Activated naive CD4-positive, alpha-beta T cell treated with anti-CD3 and anti-CD28 coated beads, Interleukin-2, amount 50 U/mL, for 16 hours (primary cell): ENCODE measurements around the gene CHST3.
"Not testable (repeated sequence)": the region's sequence is repeated elsewhere in the genome, so short reads cannot be mapped to it uniquely, and the experiment has no call there.

Source experiments
- DNase-seq: peaks from one replicate; pipeline ENCODE4 v3.0.0-alpha.2; 2020

CHST3 gene

DNA sequence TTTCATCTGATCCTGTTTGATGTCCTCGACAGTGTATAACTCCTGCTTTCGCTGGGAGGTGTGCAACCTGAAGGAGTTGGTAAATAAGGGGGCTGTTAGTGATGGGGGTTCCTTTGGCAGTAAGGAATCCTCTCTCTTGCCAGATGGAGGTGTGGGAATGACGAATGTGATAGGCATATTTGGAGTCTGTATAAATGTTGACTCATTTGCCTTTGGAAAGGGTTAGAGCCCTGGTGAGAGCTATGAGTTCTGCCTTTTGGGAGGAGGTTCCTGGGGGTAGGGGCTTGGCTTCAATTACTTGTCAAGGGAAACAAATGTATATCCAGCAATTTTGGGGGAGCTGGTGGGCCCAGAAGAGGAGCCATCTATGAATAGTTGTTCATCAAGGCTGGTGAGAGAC is 11.4 kb upstream of the CHST3 start:
- no peak for DNase-seq

DNA sequence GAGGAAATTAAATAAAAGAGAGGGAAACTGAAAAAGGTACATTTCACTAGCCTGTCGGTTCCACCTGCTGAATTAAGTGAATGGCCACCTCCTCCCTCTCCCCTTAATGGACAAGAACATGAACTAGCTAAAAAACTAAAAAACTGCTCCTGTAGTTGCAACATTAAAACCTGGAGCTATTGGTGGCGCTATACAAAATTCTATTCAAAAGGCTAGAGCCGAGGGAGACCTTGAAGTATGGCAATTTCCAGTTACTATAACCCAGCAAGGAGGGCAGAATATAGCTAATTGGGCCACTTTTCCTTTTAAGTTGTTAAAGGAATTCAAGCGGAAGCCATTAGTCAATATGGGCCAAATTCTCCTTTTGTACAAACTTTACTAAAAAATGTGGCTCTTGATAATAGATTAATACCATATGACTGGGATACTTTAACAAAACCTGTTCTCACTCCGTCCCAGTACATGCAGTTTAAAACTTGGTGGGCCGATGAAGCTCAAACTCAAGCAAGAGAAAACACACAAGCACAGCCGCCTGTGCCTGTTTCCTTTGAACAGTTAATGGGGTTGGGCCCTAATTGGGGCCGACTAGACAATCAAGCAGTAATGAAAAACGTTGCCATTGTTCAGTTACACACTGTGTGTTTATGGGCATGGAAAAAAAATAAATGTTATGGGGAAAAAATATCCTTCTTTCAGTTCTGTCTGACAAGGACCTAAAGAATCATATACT is 6.5 kb upstream of the CHST3 start:
- DNase-seq: no peak

DNA sequence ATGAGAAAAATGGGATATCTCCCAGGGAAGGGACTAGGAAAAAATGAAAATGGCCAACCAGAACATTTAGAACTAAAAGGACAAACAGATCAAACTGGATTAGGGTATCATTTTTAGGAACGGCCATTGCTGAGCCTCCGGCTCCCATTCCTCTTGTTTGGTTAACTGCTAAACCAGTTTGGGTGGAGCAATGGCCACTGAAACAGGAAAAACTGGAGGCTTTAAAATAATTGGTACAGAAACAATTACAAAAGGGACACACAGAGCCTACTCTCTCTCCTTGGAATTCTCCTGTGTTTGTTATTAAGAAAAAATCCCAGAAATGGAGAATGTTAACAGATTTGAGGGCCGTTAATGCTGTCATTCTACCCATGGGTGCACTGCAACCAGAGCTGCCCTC is 4.7 kb upstream of the CHST3 start:
- DNase-seq: no peak

DNA sequence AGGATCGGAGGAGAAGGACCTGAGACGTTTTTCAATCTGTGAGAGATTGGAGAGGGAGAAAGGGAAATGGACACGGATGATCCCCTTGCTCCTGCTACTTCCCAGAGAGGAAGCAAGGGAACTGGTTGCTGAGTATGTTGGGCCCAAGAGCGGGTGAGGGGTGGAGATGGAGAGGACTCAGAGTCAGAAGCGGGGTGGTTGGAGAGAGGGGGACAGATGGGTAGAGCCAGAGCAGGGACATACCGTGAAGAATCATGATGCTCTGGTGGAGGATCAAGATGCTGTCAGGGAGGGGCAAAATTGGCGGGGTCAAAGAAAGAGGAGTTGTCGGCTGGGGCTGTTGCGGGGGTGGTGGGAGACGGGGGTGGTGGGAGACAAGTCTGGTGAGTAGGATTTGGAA is 2.4 kb upstream of the CHST3 start:
- no peak for DNase-seq

DNA sequence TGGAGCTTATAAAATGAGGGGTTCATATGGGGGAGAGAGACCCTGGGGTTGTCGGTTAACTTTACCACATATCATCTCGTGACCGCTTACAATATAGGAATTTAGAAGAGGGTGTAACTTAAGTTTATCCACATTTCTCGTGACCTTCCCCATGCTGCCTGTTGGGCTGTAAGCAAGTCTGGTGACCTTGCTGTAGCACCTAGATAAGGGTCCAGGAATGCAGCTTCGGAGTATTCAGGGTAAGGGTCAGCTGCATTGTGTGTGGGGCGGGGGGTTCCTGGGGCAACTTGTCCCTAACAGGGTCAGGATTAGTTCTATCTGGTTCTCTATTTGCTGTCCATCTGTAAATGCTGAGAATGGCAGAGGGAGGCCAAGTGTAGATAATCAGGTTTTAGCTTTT is 1.3 kb upstream of the CHST3 start:
- no peak for DNase-seq

DNA sequence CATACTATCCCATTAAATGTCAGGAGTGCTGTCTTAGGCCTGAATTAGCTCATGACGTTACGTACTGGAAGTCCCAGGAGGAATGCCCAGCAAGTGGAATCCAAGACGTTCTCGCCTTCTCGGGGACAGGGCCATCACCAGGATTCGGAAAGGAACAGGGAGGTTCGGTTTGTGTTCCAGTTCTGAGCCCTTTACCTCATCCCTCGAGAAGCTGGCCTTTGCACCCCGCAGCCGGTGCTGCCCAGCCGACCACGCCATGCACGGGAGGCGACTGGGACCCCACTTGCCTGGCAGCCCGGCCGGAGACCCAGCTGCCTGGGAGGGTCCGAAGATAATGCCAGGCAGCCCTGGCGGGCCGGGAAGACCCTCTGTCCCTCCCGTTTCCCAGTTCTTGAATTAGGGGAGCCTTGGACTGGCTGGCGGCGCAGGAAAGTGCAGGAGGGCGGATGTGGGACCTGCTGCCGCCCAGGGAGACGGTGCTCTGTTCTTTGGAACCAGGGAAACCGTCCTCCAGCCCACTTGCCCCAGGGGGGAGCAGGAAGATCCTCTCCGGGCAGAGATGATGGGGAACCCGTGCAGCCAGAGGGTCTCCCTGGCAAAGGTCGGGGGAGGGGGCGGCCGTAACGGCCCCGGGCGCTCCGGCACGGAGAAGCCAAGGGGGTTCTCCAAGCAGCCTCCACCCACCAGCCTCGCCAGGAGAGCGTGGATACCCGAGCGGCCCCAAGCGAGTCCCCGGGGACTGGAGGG is 671 bp upstream of the CHST3 start:
- no peak for DNase-seq

DNA sequence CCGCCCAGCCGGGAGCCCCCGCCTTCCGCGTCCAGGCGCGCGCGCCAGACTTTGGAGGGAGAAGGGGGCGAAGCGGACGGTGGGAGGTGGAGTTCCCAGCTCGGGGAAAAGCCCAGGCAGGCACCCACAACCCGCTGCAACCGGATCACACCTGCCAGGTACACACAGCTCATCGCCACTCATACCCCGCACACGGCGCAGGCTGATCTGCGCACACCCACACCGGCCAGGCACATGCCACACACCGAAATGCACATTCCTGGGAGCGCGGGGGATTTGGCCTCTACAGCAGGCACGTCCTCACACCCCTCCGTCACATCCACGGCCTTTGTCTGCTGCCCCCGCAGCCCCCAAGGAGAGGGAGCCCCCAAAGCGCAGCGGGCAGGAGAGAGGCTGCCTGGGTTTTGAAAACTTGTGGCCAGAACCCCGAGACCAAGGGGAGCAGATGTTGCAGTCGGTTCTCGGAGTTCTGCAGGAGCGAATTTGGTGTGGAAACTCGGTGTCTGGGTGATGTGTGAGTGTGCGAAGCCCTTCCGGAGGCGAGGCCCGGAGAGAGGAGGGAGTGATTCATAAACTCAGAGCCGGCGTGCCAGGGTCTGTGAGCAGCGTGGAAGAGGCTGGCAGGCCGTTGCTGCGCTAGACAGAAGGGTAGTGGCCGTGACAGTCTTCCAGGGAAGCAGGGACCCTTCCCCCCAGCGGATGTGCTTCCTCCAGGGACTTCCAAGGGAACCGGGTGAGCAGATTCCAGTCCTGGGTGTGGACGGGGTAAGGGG is 734 bp downstream of the CHST3 start:
- DNase-seq: peak; percentile 65

DNA sequence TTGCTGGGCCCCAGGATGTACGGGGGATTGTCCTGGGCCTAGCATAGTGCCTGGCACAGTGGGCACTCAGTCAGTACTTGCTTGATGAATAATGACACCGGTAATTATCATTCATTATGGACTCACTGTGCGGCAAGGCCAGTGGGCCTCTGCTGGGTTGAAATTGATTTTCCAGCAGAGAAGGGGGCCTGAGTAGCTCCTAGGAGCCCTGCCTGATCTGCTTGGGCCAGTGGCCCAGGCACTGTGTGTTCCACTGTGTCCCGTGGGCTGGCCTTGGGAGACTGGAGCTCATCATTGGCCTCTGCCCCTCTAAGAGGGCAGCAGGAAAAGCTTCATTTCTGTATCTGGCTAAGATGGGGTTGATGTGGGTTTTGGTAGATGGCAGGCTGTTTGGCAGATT is 1.4 kb downstream of the CHST3 start:
- DNase-seq: no peak

DNA sequence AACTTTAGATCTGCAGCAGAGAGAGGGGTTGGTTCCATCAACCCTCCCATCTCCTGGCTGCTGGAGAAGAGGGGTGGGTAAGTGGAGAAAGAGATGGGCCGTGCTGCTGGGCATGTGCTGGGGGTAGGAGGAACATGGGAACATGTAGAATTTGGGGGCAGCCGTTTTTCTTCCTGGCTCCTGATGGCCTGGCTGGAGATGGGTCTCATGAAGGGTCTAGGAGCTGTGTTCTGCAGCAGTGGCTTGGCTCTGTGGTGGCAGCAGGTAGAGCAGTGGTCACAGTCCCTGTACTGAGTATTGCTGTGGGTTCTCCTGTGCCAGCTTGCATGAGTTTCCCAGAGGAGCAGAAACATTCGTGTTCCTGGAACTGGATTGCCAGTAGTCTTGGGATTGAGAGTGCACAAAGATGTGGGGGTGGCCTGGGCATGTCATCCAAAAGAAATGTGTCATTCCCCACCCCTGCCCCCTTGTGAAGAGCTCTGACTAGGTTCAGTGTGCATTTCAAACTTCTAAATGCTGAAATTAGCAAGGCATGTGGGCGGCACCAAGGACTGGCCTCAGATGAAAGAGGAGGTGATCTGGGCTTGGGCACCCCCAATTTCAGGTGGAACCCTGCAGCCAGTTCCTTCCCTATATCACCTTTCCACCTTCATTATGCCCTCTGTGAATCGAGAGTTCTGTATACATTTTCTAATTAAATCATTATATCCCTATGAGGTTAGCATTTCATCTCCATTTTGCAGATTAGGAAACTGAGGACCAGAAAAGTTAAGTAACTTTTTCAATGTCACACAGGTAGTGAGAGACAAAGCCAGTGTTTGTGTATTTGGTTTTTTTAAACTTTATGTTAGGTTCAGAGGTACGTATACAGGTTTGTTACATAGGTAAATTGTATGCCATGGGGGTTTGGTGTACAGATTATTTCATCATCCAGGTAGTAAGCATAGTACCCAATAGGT is 2.1 kb downstream of the CHST3 start:
- no peak for DNase-seq

DNA sequence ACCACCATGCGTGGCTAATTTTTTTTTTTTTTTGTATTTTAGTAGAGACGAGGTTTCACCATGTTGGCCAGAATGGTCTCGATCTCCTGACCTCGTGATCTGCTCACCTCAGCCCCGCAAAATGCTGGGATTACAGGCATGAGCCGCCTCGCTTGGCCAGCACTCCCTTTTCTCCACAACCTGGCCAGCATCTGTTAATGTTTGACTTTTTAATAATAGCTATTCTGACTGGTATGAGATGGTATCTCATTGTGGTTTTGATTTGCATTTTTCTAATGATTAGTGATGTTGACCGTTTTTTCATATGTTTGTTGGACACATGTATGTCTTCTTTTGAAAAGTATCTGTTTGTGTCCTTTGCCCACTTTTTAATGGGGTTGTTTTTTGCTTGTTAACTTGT is 3.8 kb downstream of the CHST3 start:
- DNase-seq: not testable (repeated sequence)

DNA sequence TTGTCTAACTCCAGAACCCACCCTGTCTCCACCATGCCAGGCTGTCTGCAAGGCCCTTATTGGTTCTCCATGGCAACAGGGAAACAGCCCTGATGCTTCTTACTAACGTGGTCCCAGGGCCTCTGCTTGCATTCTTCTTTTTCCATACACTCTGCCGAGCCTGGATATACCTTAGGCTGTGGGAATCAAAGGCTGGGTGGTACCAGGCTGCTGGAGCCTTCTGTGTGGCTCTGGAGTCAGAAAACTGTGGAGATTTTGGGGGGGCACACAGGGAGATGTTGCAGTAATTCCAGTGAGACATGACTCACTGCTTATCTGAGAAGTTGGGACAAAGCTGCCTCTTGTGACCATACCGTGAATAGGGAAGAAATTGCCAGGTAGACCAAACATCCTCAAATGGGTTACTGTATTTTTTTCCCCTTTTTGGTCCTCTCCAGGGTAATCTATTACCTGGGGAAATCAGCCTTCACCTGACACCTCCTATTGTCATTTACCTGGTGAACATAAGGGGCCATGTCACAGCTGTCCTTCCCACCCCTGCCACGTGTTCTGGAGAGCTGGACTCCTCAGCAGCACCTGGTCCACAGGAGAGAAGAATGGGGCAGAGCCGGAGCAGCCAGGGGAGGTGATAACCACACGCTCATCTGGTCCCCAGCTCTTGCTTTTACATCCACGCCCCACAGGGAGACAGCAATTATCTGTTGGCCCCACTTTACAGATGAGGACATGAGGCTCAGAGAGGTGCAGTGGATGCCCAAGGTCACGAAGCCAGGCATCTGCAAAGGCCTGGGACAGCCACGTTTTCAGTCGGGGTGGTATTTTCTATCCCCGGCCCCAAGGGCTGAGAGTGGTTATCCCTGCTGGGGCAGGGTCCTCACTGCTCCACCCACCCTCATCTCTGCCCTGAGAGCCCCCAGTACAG is 4.6 kb downstream of the CHST3 start:
- no peak for DNase-seq

DNA sequence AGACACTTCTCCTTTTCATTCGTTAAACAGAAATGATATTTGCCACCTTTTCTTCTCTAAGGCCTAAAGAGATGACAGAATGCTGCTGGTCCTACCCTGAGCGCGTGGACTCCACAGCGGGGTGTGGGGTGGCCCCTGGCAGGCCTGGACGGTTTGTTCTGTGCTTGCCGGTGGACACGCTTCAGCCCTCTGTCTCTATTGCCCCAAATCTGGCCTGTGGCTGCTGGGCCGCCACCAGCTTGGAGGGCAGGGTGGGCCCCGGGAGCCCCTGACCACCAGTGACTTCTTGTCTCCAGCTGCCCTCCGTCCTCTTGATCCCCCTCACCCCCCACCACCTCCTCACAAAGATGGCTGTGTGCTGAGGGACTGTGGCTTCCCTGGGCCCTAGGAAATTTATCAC is 5.7 kb downstream of the CHST3 start:
- DNase-seq: no peak

DNA sequence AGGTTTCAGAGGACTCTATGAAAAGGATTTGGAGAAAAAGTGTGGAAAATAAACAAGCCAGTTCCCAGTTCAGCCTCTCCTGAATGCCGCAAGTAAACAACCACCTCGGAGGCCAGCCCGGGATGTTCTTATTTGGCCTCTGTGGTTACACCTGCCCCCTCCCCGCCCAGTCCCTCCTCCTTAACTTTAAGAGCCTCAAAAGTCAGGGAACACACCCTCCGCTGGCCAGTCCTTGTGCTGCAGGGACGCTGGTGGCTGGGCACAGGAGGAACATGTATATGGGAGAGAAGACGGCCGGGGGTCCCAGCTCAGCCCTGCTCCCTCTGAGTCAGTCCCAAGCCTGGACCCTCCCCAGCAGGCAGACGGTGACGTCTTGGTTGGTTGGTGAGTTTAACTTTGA is 6.1 kb downstream of the CHST3 start:
- DNase-seq: no peak

DNA sequence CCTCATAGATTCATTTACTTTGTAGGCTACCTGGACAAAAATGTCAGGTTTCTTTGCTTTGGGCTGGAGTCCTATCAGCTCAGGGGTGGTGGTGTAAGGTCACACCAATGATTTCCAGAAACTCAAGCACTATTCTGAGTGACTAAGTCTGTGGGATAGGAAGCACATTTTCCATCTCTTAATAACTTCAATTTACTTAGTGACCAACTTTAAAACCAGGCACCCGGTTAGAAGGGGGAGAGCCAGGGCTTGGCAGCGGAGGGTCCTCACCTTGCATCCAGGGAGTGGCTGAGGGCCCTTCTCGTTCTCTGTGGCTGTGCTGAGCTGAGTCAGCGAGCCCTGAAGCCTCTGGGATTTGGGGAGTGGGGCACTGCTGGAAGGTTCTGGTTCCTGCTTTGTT is 6.7 kb downstream of the CHST3 start:
- DNase-seq: no peak

DNA sequence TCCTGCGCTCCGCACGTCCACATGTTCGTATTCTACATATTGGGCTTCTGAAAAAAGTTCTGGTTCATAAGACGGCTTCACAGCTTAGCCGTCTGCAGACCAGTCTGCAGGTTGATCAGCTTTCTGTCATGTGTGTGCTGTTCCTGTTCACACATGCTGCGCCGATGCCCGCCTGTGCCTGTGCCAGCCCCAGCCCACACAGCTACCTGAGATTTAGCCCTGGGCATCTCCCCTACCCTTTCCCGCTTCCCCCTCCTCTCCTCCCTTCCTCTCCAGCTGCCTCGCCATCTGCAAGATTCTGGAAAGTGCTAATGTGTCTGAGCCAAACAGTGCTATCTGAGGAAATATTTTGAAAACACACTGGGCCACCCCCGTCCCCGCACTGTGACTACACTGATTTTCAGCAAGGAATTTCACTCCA is 7.1 kb downstream of the CHST3 start:
- no peak for DNase-seq

DNA sequence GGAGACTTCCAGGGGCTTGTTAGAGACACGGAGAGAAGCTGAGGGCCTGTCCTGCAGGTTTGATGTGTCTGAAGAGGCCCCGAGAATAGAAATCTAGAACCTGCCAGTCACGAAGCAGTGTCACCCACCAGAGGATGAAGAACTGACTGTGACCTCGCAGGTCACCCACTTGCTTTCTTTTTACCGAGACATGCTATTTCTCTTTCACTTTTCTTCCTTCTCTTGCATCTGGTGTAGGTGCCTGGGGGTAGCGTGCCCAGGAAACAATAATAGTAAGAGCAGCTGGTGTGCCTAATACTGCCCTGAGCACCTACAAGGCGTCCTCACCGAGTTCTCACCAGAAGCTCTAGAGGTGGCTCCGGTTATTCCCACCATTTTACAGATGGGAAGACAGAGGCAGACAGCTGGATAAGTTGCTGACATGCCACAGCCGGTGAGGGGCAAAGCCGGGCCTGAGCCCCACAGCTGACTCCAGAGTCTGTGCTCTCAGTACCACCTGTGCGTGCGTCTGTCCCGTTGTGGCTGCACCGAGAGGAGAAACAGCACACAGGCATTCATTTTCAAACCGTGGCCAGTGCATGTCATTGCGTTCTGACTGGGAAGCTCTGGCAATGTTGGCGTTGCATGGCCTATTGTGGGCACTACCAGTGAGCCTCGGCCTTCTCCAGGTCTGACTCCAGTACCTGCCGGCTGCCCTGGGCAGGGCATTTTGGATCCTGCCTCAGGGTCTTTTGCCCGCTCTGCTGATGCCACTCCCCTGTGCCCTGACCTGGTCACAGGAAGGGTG is 7.8 kb downstream of the CHST3 start:
- DNase-seq: no peak

DNA sequence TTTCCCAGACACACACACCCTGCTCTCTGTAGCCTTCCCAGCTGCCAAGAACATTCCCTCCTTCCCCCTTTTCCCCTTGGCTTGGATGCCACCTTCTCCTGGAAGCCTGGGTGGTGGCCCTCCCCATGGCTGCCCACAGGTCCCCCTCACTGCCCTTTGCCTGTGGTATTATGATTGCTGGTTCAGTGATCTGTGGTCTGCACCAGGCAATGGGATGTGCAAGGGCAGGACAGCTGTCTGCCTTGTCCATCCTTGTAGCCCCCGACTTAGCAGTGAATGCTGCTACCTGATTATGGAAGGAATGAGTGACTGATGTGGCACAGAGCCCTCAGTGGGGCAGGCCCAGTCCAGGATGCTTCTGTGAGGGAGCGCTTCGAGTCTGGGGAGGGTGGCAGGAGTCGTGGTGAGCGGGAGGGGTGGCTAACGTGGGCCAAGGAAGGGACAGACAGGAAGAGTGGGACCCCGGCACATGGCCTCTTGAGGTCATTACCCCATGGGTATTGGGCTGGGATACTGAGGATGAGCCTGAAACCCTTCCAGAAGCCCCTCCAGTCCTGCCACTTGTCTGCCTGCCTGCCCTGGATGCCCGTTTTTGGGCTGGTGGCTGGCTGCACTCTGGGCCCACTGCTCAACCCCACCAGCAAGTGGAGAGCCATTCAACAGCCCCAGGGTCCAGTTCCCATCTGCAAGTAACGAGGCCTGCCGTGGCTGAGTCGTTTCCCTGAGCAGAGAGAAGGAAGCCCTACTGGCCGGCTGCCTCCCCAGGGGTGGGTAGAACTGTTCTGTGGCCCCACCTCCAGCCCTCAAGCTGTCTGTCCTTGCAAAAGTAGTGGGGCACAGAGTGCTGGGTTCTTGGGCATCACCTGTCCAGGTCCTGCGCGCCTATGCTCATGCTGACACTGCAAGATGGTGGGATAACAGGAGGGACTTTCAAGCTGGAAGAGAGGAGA is 8.8 kb downstream of the CHST3 start:
- no peak for DNase-seq

DNA sequence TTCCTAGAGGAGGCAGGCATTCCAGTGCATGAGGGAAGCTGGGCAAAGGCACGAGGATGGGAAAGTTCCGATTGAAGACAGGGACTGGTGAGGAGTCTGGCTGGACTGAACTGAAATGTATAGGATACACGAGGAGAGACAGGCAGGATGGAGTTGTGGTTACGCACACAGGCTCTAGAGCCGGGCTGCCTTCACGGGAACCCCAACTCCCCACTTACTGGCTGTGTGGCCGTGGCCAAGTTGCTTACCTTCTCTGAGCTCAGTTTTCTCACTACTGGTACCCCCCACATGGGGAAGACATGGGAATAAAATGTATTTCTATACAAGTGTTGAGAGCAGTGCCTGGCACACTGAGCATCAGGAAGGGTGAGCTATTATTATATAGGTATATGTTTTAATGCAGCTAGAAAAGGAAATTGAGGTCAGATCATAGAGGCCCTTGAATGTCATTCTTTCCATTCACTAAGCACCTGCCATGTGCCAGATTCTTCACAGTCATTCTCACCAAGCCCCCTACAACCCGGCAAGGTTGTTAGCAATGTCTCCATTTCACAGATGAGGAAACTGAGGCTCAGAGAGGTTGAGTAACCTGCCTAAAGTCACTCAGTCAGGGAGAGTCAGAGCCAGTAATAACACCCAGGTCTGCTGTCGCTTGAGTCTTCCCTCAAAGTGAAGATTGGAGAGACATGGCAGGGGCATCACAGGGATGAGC is 9.7 kb downstream of the CHST3 start:
- DNase-seq: no peak

DNA sequence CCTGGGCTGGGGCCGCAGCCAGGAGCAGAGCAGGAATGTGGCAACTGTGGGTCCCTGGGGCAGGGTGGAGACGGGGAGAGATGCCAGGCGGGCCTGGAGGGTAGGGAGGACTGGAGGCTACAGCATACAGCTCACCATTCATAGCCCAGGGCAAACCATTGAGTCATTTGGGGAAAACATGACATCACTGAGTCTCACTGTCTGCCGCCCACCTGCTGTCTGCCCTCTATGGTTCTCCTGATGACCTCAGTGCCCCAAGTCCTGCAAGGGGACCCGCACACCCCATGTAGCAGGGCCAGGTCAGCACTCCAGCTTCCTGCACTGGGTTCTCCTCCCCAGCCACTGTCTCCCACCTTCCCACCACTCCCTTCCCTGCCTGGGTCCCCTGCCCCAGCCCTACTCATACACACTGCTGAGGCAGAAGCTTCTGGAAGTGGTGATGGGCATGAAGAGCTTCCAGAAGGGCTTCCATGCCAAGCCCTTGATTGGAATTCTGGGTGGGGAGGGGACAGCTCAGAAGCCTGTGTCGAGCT is 10.4 kb downstream of the CHST3 start:
- peak; percentile 33 for DNase-seq
